Measurements from ENCODE around the gene ATF6. TPM values are rescaled to one million over a fixed set of nuclear protein-coding genes. Genes with fewer than 3 reads are reported as not detected.

Gene ATF6
- total RNA-seq, 3 donors from 2014 or later: 20.0 to 26.2 (median 24.8) TPM

DNA sequence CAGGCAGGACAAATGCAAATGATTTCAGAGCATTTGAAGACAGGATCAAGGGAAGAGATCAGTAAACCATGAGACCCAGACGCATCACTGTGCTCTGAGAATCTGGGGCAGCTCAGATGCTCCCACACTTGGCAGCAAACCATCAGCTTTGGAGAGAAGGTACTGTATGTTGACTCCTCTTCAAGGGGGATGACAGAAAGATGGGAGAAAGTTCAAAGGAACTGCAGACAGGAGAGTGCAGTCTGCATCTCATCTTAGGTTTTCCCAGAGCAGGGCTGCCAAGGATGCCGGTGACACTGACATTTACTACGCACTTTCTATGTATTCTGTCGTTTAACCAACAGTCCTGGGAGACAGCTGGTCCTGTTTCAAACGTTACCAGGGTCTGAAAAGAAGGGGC, 221.8 kb downstream of the ATF6 start:
- Mint-ChIP-seq H3K9me3 (peaks cover 7% of the 10 kb centered on the region), H3K4me3 (no peak overlapping the region), H3K4me1 (ENCODE audit: low read depth) (no peaks in the 10 kb centered on the region), H3K27me3 (ENCODE audit: low read depth) (peaks cover 6% of the 10 kb centered on the region), H3K36me3 (ENCODE audit: insufficient read depth) (peaks cover 1% of the 10 kb centered on the region)
- DNase-seq (no peak), ATAC-seq (no peak)

- peaks cover 6% of the 10 kb centered on the region for H3K27me3 Mint-ChIP-seq (ENCODE audit: low read depth)
- H3K36me3 Mint-ChIP-seq (ENCODE audit: insufficient read depth): peaks cover 1% of the 10 kb centered on the region
- no peak for ATAC-seq
- no peak for DNase-seq
- H3K9me3 Mint-ChIP-seq: peaks cover 7% of the 10 kb centered on the region
- no peaks in the 10 kb centered on the region for H3K4me1 Mint-ChIP-seq (ENCODE audit: low read depth)
- H3K4me3 Mint-ChIP-seq: no peak overlapping the region
Observed at GRCh38 chr1:161988413-161988812, 222.3 kb downstream of the ATF6 start.

DNA sequence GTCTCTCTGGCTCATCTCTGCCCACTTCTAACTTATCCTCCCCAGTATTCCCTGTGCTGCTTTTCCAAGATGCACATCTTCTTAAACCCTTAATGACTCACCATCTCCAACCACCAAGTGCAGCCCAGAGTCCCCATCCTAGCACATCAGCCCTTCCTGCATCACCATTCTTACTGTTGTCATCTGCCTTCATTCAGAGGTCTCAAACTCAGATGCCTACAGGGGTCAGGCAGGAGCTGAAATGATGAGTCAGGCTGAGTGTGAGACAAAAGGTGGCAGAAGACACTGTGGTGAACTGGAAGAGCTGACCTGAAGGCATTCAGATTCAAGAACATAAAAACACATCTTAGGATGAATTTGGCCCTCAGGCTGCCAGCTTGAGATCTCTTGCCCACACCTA, 223.0 kb downstream of the ATF6 start:
- no peak for DNase-seq
- no peaks in the 10 kb centered on the region for H3K4me1 Mint-ChIP-seq (ENCODE audit: low read depth)
- no peak for ATAC-seq
- peaks cover 7% of the 10 kb centered on the region for H3K9me3 Mint-ChIP-seq
- H3K27me3 Mint-ChIP-seq (ENCODE audit: low read depth): peaks cover 6% of the 10 kb centered on the region
- no peak overlapping the region for H3K4me3 Mint-ChIP-seq
- peaks cover 1% of the 10 kb centered on the region for H3K36me3 Mint-ChIP-seq (ENCODE audit: insufficient read depth)

GRCh38 chr1:161989786-161990185, 223.7 kb downstream of the ATF6 start:
- Mint-ChIP-seq H3K9me3 (peaks cover 7% of the 10 kb centered on the region), H3K4me1 (ENCODE audit: low read depth) (no peaks in the 10 kb centered on the region), H3K4me3 (no peak overlapping the region), H3K36me3 (ENCODE audit: insufficient read depth) (peaks cover 1% of the 10 kb centered on the region), H3K27me3 (ENCODE audit: low read depth) (peaks cover 6% of the 10 kb centered on the region)
- no peak for ATAC-seq
- DNase-seq: no peak

DNA sequence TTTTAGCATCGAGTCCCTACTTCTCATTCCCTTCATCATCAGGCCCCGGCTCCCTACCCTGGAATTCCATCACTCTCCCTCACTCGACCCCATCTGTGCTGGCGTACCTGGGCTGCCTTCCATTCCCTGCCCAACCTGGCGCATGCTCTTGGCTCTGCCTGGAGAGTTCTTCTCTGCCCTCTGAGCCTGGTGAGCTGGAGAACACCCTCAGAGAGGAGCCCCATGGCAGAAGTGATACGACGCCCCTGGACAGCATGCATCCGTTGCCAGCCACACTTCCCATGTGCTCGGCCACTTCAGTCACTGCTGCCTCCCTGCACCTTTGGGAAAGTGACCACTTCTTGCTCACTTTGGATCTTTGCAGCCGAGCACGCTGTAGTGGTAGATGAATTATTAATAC, 227.5 kb downstream of the ATF6 start:
- Mint-ChIP-seq H3K9me3 (no peaks in the 10 kb centered on the region), H3K27me3 (ENCODE audit: low read depth) (peaks cover 6% of the 10 kb centered on the region), H3K4me1 (ENCODE audit: low read depth) (no peaks in the 10 kb centered on the region), H3K36me3 (ENCODE audit: insufficient read depth) (no peaks in the 10 kb centered on the region), H3K4me3 (no peak overlapping the region)
- DNase-seq: no peak
- ATAC-seq: no peak

GRCh38 chr1:161994175-161994668, 228.1 kb downstream of the ATF6 start:
- Mint-ChIP-seq H3K9me3 (no peaks in the 10 kb centered on the region), H3K36me3 (ENCODE audit: insufficient read depth) (no peaks in the 10 kb centered on the region), H3K4me1 (ENCODE audit: low read depth) (no peaks in the 10 kb centered on the region), H3K4me3 (no peak overlapping the region), H3K27me3 (ENCODE audit: low read depth) (peaks cover 3% of the 10 kb centered on the region)
- DNase-seq (no peak), ATAC-seq (no peak)

DNA sequence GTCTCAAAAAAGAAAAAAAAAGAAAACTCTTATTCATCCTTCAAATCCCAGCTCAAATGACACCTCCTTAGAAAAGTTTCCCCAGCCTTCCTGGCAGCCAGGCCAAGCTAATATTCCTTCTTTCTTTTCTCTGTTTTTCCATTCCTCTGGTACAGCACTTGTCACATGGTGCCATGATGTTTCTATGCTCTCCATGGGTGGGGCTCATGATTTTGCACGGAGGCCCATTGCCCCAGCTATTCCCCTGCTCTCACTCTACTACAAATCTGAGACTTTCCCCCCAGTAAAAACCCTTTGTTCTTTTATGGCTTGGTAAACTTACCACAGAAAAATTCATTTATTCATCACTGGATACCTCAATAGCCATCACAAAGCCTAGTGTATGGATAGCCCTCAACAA, 231.0 kb downstream of the ATF6 start:
- no peaks in the 10 kb centered on the region for H3K4me1 Mint-ChIP-seq (ENCODE audit: low read depth)
- DNase-seq: no peak
- no peaks in the 10 kb centered on the region for H3K36me3 Mint-ChIP-seq (ENCODE audit: insufficient read depth)
- ATAC-seq: no peak
- H3K27me3 Mint-ChIP-seq (ENCODE audit: low read depth): no peaks in the 10 kb centered on the region
- H3K4me3 Mint-ChIP-seq: no peak overlapping the region
- H3K9me3 Mint-ChIP-seq: no peaks in the 10 kb centered on the region

GRCh38 chr1:161998811-161999210, 232.7 kb downstream of the ATF6 start:
- H3K9me3 Mint-ChIP-seq: no peaks in the 10 kb centered on the region
- no peaks in the 10 kb centered on the region for H3K4me1 Mint-ChIP-seq (ENCODE audit: low read depth)
- H3K36me3 Mint-ChIP-seq (ENCODE audit: insufficient read depth): no peaks in the 10 kb centered on the region
- peaks cover 2% of the 10 kb centered on the region for H3K27me3 Mint-ChIP-seq (ENCODE audit: low read depth)
- no peak overlapping the region for H3K4me3 Mint-ChIP-seq
- no peak for DNase-seq
- ATAC-seq: no peak

DNA sequence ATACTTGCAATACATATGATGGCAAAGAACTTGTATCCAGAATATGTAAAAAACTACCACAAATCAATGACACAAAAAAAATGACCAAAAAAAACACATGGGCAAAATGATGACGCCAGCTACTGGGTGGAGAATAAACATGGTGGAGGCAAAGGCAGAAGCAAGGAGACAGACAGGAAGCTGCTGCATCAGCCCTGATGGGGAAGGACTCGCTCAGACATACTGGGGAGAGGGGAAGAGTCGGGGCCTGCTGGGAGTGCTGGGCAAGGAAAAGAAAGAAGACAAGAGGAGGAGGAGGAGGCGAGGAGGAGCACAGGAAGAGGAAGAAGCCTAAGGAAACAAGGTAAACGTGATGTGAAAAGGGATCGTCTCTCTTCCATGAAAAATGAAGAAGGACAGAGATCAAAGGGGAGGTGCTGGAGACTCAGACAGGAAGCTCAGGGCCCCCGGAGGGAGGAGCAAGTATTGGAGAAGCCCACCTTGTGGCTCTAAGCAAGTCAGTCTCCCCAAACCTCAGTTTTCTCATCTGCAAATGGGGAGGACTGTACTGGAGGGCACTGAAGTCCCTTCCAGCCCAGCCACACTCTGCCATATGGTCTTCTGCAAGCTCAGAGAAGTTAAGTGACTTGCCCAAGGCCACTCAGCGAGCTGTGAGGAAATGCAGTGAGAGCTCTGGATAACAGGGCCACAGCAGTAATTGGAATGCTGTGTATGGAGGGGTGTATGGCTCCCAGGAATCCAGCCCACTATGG, 233.4 kb downstream of the ATF6 start:
- Mint-ChIP-seq H3K27me3 (ENCODE audit: low read depth) (peaks cover 2% of the 10 kb centered on the region), H3K9me3 (no peaks in the 10 kb centered on the region), H3K4me1 (ENCODE audit: low read depth) (no peaks in the 10 kb centered on the region), H3K36me3 (ENCODE audit: insufficient read depth) (no peaks in the 10 kb centered on the region), H3K4me3 (no peak overlapping the region)
- DNase-seq (no peak), ATAC-seq (no peak)

- DNase-seq (no peak), ATAC-seq (no peak)
- no peaks in the 10 kb centered on the region for H3K9me3 Mint-ChIP-seq
- H3K36me3 Mint-ChIP-seq (ENCODE audit: insufficient read depth): no peaks in the 10 kb centered on the region
- H3K27me3 Mint-ChIP-seq (ENCODE audit: low read depth): peaks cover 6% of the 10 kb centered on the region
- no peak overlapping the region for H3K4me3 Mint-ChIP-seq
- H3K4me1 Mint-ChIP-seq (ENCODE audit: low read depth): no peaks in the 10 kb centered on the region
Observed at GRCh38 chr1:162000053-162000420, 233.9 kb downstream of the ATF6 start.

- no peak overlapping the region for H3K4me3 Mint-ChIP-seq
- no peaks in the 10 kb centered on the region for H3K9me3 Mint-ChIP-seq
- peaks cover 7% of the 10 kb centered on the region for H3K27me3 Mint-ChIP-seq (ENCODE audit: low read depth)
- no peak for ATAC-seq
- no peaks in the 10 kb centered on the region for H3K36me3 Mint-ChIP-seq (ENCODE audit: insufficient read depth)
- DNase-seq: no peak
- H3K4me1 Mint-ChIP-seq (ENCODE audit: low read depth): no peaks in the 10 kb centered on the region
Observed at GRCh38 chr1:162003061-162003829, 237.1 kb downstream of the ATF6 start.

GRCh38 chr1:162003830-162004215, 237.7 kb downstream of the ATF6 start:
- no peak for DNase-seq

GRCh38 chr1:162004441-162004950, 238.4 kb downstream of the ATF6 start:
- no peak for DNase-seq
- Mint-ChIP-seq H3K4me1 (ENCODE audit: low read depth) (no peaks in the 10 kb centered on the region), H3K36me3 (ENCODE audit: insufficient read depth) (no peaks in the 10 kb centered on the region), H3K4me3 (no peak overlapping the region), H3K27me3 (ENCODE audit: low read depth) (peaks cover 8% of the 10 kb centered on the region), H3K9me3 (no peaks in the 10 kb centered on the region)
- ATAC-seq: no peak

More at GRCh38 chr1:162003830-162004215, 237.7 kb downstream of the ATF6 start:
- Mint-ChIP-seq H3K4me1 (ENCODE audit: low read depth) (no peaks in the 10 kb centered on the region), H3K36me3 (ENCODE audit: insufficient read depth) (no peaks in the 10 kb centered on the region), H3K9me3 (no peaks in the 10 kb centered on the region), H3K27me3 (ENCODE audit: low read depth) (peaks cover 7% of the 10 kb centered on the region), H3K4me3 (no peak overlapping the region)
- no peak for ATAC-seq

GRCh38 chr1:162006081-162006480, 240.0 kb downstream of the ATF6 start:
- Mint-ChIP-seq H3K27me3 (ENCODE audit: low read depth) (peaks cover 8% of the 10 kb centered on the region), H3K9me3 (no peaks in the 10 kb centered on the region), H3K4me1 (ENCODE audit: low read depth) (no peaks in the 10 kb centered on the region), H3K36me3 (ENCODE audit: insufficient read depth) (no peaks in the 10 kb centered on the region), H3K4me3 (no peak overlapping the region)
- no peak for ATAC-seq
- DNase-seq: no peak

DNA sequence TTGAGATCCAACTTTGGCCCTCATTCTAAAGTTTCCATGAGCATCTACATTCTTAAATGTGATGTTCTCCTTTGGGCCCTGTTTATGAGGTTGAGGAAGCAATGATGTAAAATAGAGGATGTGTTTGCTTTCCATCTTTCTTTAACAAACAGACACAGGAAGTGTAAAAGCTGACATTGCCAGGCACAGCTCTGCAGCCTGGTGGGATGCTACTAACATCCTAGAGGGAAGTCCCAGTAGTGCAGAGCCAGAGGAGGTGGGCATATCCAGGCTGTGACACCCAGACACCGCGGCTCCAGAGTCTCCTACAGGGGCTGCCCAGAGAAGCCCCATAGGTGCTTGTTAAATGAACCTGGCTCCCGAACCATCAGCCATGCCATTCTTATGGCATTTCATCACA, 241.3 kb downstream of the ATF6 start:
- Mint-ChIP-seq H3K4me1 (ENCODE audit: low read depth) (no peaks in the 10 kb centered on the region), H3K4me3 (no peak overlapping the region), H3K36me3 (ENCODE audit: insufficient read depth) (no peaks in the 10 kb centered on the region), H3K9me3 (no peaks in the 10 kb centered on the region), H3K27me3 (ENCODE audit: low read depth) (peaks cover 8% of the 10 kb centered on the region)
- DNase-seq: no peak
- no peak for ATAC-seq

Measured in activated T-cell treated with anti-CD3 and anti-CD28 coated beads, Interleukin-2, amount 50 U/mL, for 4 hours (primary cell).